ENCODE measurements around the gene TRMT2A.
A peak's percentile ranks its signal among the peaks of the same experiment; 100 is the strongest.

The TRMT2A gene

GRCh38 chr22:20118300-20119020 lies 1.4 kb upstream of the TRMT2A start:
- Histone ChIP-seq H3F3A (ENCODE audit: low read depth) (no peaks in the 10 kb centered on the region), H3K4me3 (ENCODE audit: low read length, poor library complexity, severe bottlenecking) (peak overlapping the region; percentile 98), H2AFZ (ENCODE audit: low read length) (no peak overlapping the region), H3K36me3 (ENCODE audit: insufficient read depth, low read length) (peaks cover 55% of the 10 kb centered on the region; the same call in 1 of the 2 replicates), H3K4me2 (ENCODE audit: low read depth, low read length, poor library complexity, severe bottlenecking) (peak overlapping the region; percentile 97), H3K79me2 (ENCODE audit: insufficient read depth, low read length) (peaks cover 94% of the 10 kb centered on the region), H3K4me1 (ENCODE audit: insufficient read depth, low read length, poor library complexity, severe bottlenecking) (peaks cover 50% of the 10 kb centered on the region), H3K9me2 (replicated peaks; ENCODE audit: low read depth, low read length) (no peaks in the 10 kb centered on the region), H4K20me1 (ENCODE audit: insufficient read depth, low read length, poor library complexity, severe bottlenecking) (peaks cover 59% of the 10 kb centered on the region), H3K9ac (ENCODE audit: low read depth, low read length, poor library complexity, severe bottlenecking) (peak overlapping the region; percentile 99), H3K27me3 (ENCODE audit: insufficient read depth, low read length, poor library complexity, severe bottlenecking) (no peaks in the 10 kb centered on the region), H3K9me3 (ENCODE audit: insufficient read depth, low read depth, low read length) (no peaks in the 10 kb centered on the region)
- TF ChIP-seq CTCF (conservative IDR thresholded peaks at IDR 0.05; ENCODE audit: low read length) = no peak
- no peak for TF ChIP-seq EZH2phosphoT487 (IDR thresholded peaks at IDR 0.05; ENCODE audit: borderline replicate concordance)

GRCh38 chr22:20117633-20118299 lies 740 bp upstream of the TRMT2A start:
- Histone ChIP-seq H3K36me3 (ENCODE audit: insufficient read depth, low read length) (peaks cover 50% of the 10 kb centered on the region; the same call in 1 of the 2 replicates), H3K4me1 (ENCODE audit: insufficient read depth, low read length, poor library complexity, severe bottlenecking) (peaks cover 50% of the 10 kb centered on the region), H4K20me1 (ENCODE audit: insufficient read depth, low read length, poor library complexity, severe bottlenecking) (peaks cover 57% of the 10 kb centered on the region), H3K27me3 (ENCODE audit: insufficient read depth, low read length, poor library complexity, severe bottlenecking) (no peaks in the 10 kb centered on the region), H3K79me2 (ENCODE audit: insufficient read depth, low read length) (peaks cover 87% of the 10 kb centered on the region), H3K9ac (ENCODE audit: low read depth, low read length, poor library complexity, severe bottlenecking) (peak overlapping the region; percentile 99), H3K4me2 (ENCODE audit: low read depth, low read length, poor library complexity, severe bottlenecking) (peak overlapping the region; percentile 97), H3K4me3 (ENCODE audit: low read length, poor library complexity, severe bottlenecking) (peak overlapping the region; percentile 98), H3F3A (ENCODE audit: low read depth) (no peaks in the 10 kb centered on the region), H3K9me3 (ENCODE audit: insufficient read depth, low read depth, low read length) (no peaks in the 10 kb centered on the region), H3K9me2 (replicated peaks; ENCODE audit: low read depth, low read length) (no peaks in the 10 kb centered on the region), H2AFZ (ENCODE audit: low read length) (no peak overlapping the region)
- TF ChIP-seq CTCF (conservative IDR thresholded peaks at IDR 0.05; ENCODE audit: low read length) (no peak), EZH2phosphoT487 (IDR thresholded peaks at IDR 0.05; ENCODE audit: borderline replicate concordance) (no peak)

- H2AFZ ChIP-seq (ENCODE audit: low read length) = peak overlapping the region; percentile 75
- peaks cover 50% of the 10 kb centered on the region; the same call in 1 of the 2 replicates for H3K36me3 ChIP-seq (ENCODE audit: insufficient read depth, low read length)
- no peaks in the 10 kb centered on the region for H3K27me3 ChIP-seq (ENCODE audit: insufficient read depth, low read length, poor library complexity, severe bottlenecking)
- H4K20me1 ChIP-seq (ENCODE audit: insufficient read depth, low read length, poor library complexity, severe bottlenecking) = peaks cover 46% of the 10 kb centered on the region
- peaks cover 74% of the 10 kb centered on the region for H3K79me2 ChIP-seq (ENCODE audit: insufficient read depth, low read length)
- no peaks in the 10 kb centered on the region for H3K9me2 ChIP-seq (replicated peaks; ENCODE audit: low read depth, low read length)
- no peaks in the 10 kb centered on the region for H3K9me3 ChIP-seq (ENCODE audit: insufficient read depth, low read depth, low read length)
- H3K4me3 ChIP-seq (ENCODE audit: low read length, poor library complexity, severe bottlenecking) = peak overlapping the region; percentile 98
- H3K4me2 ChIP-seq (ENCODE audit: low read depth, low read length, poor library complexity, severe bottlenecking) = peak overlapping the region; percentile 89
- H3F3A ChIP-seq (ENCODE audit: low read depth) = no peaks in the 10 kb centered on the region
- TF ChIP-seq EZH2phosphoT487 (IDR thresholded peaks at IDR 0.05; ENCODE audit: borderline replicate concordance) = no peak
- TF ChIP-seq CTCF (conservative IDR thresholded peaks at IDR 0.05; ENCODE audit: low read length) = no peak
- peak overlapping the region; percentile 98 for H3K9ac ChIP-seq (ENCODE audit: low read depth, low read length, poor library complexity, severe bottlenecking)
- H3K4me1 ChIP-seq (ENCODE audit: insufficient read depth, low read length, poor library complexity, severe bottlenecking) = peaks cover 40% of the 10 kb centered on the region
Measured at GRCh38 chr22:20116376-20116950, 563 bp downstream of the TRMT2A start.

Data from Loucy (cell line).